Caco-2 (cell line): ENCODE results near the gene GSK3A. TPM values are rescaled to one million over a fixed set of nuclear protein-coding genes. Genes with fewer than 3 reads are reported as not detected.

Source experiments
- BruUV-seq: library from RNA; stranded (reverse); fragments of 400-500 nt; replicated peaks from 2 replicates; lab custom pipeline; 2021; lab: Mats Ljungman, UMichigan
- CTCF ChIA-PET: fragments of 300-600 bp; sonication (Branson Sonifier 250); formaldehyde crosslinking; loops from one replicate; lab custom pipeline; 2022; ENCODE audit warnings: antibody characterized with exemption; lab: Charles Lee
- POLR2A ChIA-PET: fragments of 300-600 bp; sonication (Branson Sonifier 250); formaldehyde crosslinking; loops from one replicate; lab custom pipeline; 2022; ENCODE audit warnings: antibody characterized with exemption; lab: Charles Lee
- DNase-seq, 2 experiments: peaks; one replicate each; pipeline versions ENCODE4 v3.0.0 to v3.0.0-alpha.2; 2020 to 2022
- H3K27me3 ChIP-seq: replicated peaks from 2 replicates; pipeline ENCODE4 v1.6.0; 2011; ENCODE audit warnings: low read length; ENCODE audit not compliant: control insufficient read depth, insufficient read depth
- H3K36me3 ChIP-seq: 2 replicates; pipeline ENCODE4 v1.5.1; 2011; ENCODE audit warnings: low read length; ENCODE audit not compliant: control insufficient read depth, insufficient read depth
- H3K4me1 ChIP-seq: fragments of 250-450 bp; sonication (Bioruptor Pico); 2 replicates; pipeline ENCODE4 v1.5.1; 2020; ENCODE audit warnings: mild to moderate bottlenecking
- H3K4me3 ChIP-seq: 2 replicates; pipeline ENCODE4 v1.5.1; 2011; ENCODE audit warnings: low read depth, mild to moderate bottlenecking, control low read depth, low read length
- H3K9me3 ChIP-seq: fragments of 250-450 bp; sonication (Bioruptor Pico); 2 replicates; pipeline ENCODE4 v1.5.1; 2020; ENCODE audit warnings: mild to moderate bottlenecking, moderate library complexity
- H3K27ac Mint-ChIP-seq: one replicate; pipeline ENCODE4 v1.8.0; 2022; ENCODE audit warnings: mixed read lengths; ENCODE audit not compliant: unreplicated experiment
- H3K27me3 Mint-ChIP-seq: one replicate; pipeline ENCODE4 v1.8.0; 2022; ENCODE audit warnings: mixed read lengths; ENCODE audit not compliant: insufficient read depth, unreplicated experiment
- H3K36me3 Mint-ChIP-seq: one replicate; pipeline ENCODE4 v1.8.0; 2022; ENCODE audit warnings: mild to moderate bottlenecking, mixed read lengths; ENCODE audit not compliant: insufficient read depth, unreplicated experiment
- H3K4me1 Mint-ChIP-seq: one replicate; pipeline ENCODE4 v1.8.0; 2022; ENCODE audit warnings: low read depth, mixed read lengths; ENCODE audit not compliant: unreplicated experiment
- H3K4me3 Mint-ChIP-seq: one replicate; pipeline ENCODE4 v1.8.0; 2022; ENCODE audit warnings: mild to moderate bottlenecking, moderate library complexity, mixed read lengths; ENCODE audit not compliant: unreplicated experiment
- H3K9me3 Mint-ChIP-seq: one replicate; pipeline ENCODE4 v1.8.0; 2022; ENCODE audit warnings: mixed read lengths; ENCODE audit not compliant: unreplicated experiment
- intact Hi-C: fragments of 100-400 bp; cut with micrococcal nuclease; formaldehyde crosslinking; loops from one replicate; pipeline ENCODE4 v1.10.0; 2022; ENCODE audit not compliant: unreplicated experiment
- total RNA-seq: library from RNA; stranded (reverse); gene quantifications from 2 replicates; pipeline ENCODE4 v1.2.3, GENCODE V29; 2022
- TF ChIP-seq, protein P1 (sequence below), 2 experiments: fragments of 200-600 bp in 1 of 2; IDR thresholded peaks; 1 replicate in 1 of 2; 2 replicates in 1 of 2; pipeline versions ENCODE4 v1.5.1 to v1.8.0; 2011 to 2022; ENCODE audit warnings: antibody characterized with exemption in 1 of 2, control low read depth in 1 of 2, inconsistent platforms in 1 of 2, low read depth in 1 of 2, low read length in 1 of 2, mild to moderate bottlenecking in 1 of 2, moderate library complexity in 1 of 2; ENCODE audit not compliant: insufficient read depth in 1 of 2, severe bottlenecking in 1 of 2, unreplicated experiment in 1 of 2

The GSK3A gene
- total RNA-seq, 1 experiment from 2014 or later: 59.6 TPM

DNA sequence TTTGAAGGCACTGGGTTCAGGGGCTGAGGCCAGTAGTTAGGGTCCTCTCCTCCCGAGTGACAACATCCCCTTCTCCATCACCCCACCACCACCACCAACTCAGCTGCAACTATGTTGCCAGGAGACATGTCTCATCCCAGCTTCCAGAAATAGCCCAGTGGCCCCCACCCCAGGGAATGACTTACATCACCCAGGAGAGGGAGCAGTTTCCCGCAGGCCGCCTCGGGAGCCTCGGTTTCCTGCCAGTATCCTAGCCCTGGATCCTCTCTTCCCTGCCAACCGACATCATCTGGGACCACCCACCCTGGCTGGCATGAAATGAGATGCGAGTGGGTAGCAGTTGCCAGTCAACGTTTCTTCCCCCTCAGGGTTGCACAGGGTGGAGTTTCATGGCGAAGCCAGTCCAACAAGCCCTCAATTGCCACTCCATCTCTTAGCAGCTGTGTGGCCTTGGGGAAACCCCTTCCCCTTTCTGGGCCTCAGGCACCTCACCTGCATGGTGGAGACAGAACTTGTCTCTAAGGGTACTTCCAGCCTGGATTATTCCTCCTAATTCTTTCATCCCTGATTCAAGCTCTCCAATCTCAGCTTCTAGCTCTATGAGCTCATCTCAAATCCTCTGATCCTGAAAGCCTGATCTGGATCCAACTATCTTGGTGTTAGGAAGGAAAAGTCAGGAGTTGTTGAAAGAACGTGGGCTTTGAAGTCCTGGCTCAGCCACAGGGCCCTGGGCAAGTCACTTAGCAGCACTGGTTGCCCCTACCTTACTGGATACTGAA lies 3.9 kb upstream of the GSK3A start:
- TF ChIP-seq, protein P1, sequence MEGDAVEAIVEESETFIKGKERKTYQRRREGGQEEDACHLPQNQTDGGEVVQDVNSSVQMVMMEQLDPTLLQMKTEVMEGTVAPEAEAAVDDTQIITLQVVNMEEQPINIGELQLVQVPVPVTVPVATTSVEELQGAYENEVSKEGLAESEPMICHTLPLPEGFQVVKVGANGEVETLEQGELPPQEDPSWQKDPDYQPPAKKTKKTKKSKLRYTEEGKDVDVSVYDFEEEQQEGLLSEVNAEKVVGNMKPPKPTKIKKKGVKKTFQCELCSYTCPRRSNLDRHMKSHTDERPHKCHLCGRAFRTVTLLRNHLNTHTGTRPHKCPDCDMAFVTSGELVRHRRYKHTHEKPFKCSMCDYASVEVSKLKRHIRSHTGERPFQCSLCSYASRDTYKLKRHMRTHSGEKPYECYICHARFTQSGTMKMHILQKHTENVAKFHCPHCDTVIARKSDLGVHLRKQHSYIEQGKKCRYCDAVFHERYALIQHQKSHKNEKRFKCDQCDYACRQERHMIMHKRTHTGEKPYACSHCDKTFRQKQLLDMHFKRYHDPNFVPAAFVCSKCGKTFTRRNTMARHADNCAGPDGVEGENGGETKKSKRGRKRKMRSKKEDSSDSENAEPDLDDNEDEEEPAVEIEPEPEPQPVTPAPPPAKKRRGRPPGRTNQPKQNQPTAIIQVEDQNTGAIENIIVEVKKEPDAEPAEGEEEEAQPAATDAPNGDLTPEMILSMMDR (IDR thresholded peaks at IDR 0.05; ENCODE audit: insufficient read depth in 1 of 2, low read depth in 1 of 2, low read length in 1 of 2, severe bottlenecking in 1 of 2, unreplicated experiment in 1 of 2): peak; percentile 27 to 42
- no TSS peak for BruUV-seq
- DNase-seq: peak in 1 of 2 experiments; percentile 46
- H3K9me3 Mint-ChIP-seq: no peaks in the 10 kb centered on the region
- peak overlapping the region; percentile 47 for H3K27ac Mint-ChIP-seq
- CTCF ChIA-PET: interaction anchor here (2.1 kb wide), 1 partner anchor 33 kb away, joined by 25 read pairs; no protein-coding TSS in a partner anchor
- no peak overlapping the region for H3K4me3 Mint-ChIP-seq
- no peaks in the 10 kb centered on the region for H3K9me3 ChIP-seq
- intact Hi-C loops: no loop called here
- H3K4me1 Mint-ChIP-seq: peaks cover 20% of the 10 kb centered on the region
- H3K27me3 Mint-ChIP-seq: no peaks in the 10 kb centered on the region
- no peaks in the 10 kb centered on the region for H3K27me3 ChIP-seq
- H3K4me3 ChIP-seq: no peak overlapping the region
- peaks cover 5% of the 10 kb centered on the region for H3K36me3 ChIP-seq
- POLR2A ChIA-PET: no interaction called here
- peaks cover 15% of the 10 kb centered on the region for H3K4me1 ChIP-seq
- H3K36me3 Mint-ChIP-seq: peaks cover 69% of the 10 kb centered on the region

DNA sequence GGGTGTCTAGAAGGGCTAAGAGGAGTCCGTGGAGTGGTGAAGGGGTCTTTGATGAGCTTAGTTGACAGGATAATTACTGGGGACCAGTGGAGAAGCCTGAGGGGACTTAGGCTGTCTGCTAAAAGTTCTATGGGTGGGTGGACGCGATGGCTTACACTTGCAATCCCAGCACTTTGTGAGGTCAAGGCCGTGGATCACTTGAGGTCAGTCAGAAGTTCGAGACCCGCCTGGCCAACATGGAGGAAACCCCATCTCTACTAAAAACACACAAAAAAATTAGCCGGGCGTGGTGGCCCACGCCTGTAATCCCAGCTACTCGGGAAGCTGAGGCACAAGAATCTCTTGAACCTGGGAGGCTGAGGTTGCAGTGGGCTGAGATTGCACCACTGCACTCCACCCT lies 2.8 kb upstream of the GSK3A start:
- POLR2A ChIA-PET: interaction anchor here (0.7 kb wide), 1 partner anchor 152 kb away, joined by 3 read pairs; no protein-coding TSS in a partner anchor
- H3K4me3 ChIP-seq: no peak overlapping the region

More for the DNA sequence above, 2.8 kb upstream of the GSK3A start:
- BruUV-seq: no TSS peak
- Histone ChIP-seq H3K4me1 (peaks cover 14% of the 10 kb centered on the region; the same call in 1 of the 2 replicates), H3K36me3 (peaks cover 5% of the 10 kb centered on the region), H3K27me3 (no peaks in the 10 kb centered on the region), H3K9me3 (no peaks in the 10 kb centered on the region)
- TF ChIP-seq, protein P1 (IDR thresholded peaks at IDR 0.05; ENCODE audit: insufficient read depth in 1 of 2, low read depth in 1 of 2, low read length in 1 of 2, severe bottlenecking in 1 of 2, unreplicated experiment in 1 of 2): no peak
- intact Hi-C loops: no loop called here
- Mint-ChIP-seq H3K27ac (peak overlapping the region; percentile 66), H3K36me3 (peaks cover 66% of the 10 kb centered on the region), H3K9me3 (no peaks in the 10 kb centered on the region), H3K4me3 (peak overlapping the region; percentile 85), H3K4me1 (peaks cover 20% of the 10 kb centered on the region), H3K27me3 (no peaks in the 10 kb centered on the region)
- DNase-seq: no peak
- CTCF ChIA-PET: interaction anchor here (1.1 kb wide), 1 partner anchor 11 kb away, joined by 3 read pairs; no protein-coding TSS in a partner anchor
